T1000 (cell line): ENCODE data around the gene UNC80.
"Not testable (repeated sequence)": the region's sequence is repeated elsewhere in the genome, so short reads cannot be mapped to it uniquely, and the experiment has no call there.

Experiments
- DNase-seq: peaks from one replicate; lab custom pipeline; 2025; ENCODE audit warnings: mixed read lengths; lab: John Stamatoyannopoulos, UW

The UNC80 gene, protein sequence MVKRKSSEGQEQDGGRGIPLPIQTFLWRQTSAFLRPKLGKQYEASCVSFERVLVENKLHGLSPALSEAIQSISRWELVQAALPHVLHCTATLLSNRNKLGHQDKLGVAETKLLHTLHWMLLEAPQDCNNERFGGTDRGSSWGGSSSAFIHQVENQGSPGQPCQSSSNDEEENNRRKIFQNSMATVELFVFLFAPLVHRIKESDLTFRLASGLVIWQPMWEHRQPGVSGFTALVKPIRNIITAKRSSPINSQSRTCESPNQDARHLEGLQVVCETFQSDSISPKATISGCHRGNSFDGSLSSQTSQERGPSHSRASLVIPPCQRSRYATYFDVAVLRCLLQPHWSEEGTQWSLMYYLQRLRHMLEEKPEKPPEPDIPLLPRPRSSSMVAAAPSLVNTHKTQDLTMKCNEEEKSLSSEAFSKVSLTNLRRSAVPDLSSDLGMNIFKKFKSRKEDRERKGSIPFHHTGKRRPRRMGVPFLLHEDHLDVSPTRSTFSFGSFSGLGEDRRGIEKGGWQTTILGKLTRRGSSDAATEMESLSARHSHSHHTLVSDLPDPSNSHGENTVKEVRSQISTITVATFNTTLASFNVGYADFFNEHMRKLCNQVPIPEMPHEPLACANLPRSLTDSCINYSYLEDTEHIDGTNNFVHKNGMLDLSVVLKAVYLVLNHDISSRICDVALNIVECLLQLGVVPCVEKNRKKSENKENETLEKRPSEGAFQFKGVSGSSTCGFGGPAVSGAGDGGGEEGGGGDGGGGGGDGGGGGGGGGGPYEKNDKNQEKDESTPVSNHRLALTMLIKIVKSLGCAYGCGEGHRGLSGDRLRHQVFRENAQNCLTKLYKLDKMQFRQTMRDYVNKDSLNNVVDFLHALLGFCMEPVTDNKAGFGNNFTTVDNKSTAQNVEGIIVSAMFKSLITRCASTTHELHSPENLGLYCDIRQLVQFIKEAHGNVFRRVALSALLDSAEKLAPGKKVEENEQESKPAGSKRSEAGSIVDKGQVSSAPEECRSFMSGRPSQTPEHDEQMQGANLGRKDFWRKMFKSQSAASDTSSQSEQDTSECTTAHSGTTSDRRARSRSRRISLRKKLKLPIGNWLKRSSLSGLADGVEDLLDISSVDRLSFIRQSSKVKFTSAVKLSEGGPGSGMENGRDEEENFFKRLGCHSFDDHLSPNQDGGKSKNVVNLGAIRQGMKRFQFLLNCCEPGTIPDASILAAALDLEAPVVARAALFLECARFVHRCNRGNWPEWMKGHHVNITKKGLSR (N-terminal part only)

DNA sequence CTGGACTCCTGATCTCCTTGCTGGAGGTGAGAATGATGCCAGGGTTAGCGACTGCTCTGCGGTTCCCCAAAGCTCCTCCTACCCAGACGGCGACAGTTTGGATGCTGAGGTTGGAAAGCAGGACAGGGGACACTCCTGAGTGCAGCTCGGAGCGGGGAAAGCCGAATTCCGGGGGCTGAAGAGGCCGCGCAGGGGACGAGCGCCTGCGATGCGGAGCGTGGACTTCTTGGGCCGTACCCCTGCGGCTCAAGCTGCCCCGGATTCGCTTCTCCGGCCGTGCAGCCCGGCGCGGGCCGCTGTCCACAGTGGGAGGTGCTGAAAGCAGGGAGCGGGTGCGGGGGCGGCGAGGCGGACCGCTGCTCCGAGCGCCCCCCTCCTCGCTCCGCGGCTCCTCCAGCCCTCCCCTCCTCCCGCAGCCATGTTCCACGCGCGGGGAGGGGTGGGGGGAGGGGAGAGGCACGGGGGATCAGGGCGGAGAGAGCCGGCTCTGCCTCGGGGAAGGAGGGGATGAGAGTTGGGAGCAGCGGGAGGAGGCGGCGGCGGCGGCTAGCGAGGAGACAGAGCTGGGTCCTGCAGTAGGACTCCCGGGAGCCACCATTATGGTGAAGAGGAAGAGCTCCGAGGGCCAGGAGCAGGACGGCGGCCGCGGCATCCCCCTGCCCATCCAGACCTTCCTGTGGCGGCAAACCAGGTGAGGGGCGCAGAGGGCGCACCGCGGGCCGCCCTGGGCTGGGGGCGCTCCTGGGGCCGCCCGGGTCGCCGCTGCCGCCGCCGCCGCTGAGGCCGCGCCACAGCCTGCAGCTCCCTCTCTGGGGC lies at the start of gene UNC80:
Gene UNC80 (plus strand): TSS at position 359 of the 816 bp plus-strand sequence. CDS start 241 bp downstream, at position 600.
- peak; percentile 54 for DNase-seq

DNA sequence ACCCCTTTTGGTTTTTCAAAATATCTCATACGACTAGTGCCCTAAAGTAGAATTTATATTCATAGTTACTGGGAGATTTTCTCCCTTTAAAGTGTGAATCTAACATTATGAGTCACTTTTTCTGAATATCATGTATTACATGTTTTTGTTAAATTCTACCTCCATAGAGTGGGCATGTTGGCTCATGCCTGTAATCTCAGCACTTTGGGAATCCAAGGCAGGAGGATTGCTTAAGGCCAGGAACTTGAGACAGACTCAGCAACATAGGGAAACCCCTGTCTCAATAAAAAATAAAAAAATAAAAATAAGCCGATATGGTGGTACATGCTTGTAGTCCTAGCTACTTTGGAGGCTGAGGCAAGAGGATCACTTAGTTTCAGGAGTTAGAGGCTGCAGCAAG lies 45.3 kb upstream of the UNC80 start:
- DNase-seq, result no peak

DNA sequence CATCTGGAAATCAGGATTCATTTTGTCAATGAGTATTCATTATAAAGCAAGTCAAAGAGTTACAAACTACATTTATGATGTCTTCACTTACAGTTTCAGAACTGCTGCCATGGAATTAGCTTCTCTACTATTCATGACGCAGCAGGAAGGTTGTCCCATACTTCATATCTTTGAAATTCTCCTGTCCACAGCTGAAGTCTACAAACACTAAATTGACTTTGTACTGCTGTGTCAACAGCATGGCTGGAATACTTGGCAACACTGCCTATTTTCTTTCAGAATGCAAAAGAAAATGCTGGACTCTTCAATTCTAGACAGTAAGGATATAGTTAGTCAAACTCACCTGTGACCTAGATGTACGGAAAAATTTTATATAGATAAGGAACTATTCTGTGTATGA lies 44.6 kb upstream of the UNC80 start:
- no peak for DNase-seq

DNA sequence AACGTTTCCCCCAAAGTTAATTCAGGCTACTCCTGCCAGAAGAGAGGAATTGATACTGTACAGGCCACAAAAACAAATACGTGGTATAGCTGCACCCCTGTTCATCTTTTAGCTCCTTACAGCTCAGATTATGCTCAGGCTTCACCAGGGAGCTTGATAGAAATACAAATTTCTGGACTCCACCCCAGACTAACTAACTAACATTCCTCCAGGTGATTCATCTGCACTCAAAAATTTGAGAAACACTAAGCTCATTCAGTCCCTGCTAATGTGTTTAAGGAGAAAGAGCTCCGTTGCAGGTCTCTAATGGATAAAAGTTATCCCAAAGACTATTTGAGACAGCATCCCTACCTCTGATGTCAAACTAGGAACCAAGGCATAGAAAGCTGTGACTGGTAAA lies 36.8 kb upstream of the UNC80 start:
- no peak for DNase-seq

DNA sequence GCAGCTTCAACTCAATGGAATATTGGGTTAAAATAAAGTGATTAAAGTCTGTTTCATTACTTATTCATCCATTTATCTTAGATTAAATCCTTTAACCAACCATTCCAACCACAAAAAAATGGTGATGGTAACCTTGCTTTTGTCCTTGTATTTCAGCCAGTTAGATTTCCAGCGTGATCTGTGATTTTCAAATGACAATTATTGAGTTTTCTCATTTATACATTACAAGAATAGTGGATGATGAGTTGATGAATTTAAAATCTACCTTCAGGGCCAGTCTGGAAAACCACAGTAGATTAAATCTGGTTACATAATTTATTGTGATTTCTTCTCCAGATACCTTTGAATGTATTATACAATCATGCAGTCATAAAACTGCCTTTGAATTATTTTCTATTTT lies 29.7 kb upstream of the UNC80 start:
- DNase-seq, result no peak

DNA sequence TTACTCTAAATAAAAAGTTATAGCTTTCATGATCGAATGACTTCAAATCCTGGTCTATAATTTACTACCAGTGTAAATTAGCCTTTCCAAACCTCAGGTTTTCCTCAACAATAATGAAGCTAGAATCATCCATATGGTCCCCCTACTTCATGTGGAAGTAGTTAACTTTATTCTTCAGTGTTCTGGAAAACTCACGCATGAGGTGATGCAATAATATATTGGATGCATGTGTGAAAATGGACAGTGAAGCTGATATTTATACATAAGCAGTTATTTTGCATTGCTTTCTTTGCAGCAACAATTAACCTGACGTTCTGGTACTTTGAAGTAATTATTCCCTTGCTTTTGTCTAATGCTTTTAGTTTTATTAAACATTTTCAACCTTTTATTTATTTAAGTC lies 18.6 kb upstream of the UNC80 start:
- DNase-seq, result no peak

DNA sequence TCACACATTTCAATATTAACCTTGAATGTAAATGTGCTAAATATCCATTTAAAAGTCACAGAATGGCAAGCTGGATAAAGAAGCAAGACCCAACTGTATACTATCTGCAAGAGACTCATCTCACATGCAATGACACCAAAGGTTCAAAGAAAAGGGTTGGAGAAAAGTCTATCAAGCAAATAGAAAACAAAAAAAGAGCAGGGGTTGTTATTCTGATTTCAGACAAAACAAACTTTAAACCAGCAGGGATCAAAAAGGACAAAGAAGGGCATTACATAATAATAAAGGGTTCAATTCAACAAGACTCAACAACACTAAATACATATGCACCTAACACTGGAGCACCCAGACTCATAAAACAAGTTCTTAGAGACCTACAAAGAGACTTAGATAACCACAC lies 14.5 kb upstream of the UNC80 start:
- no peak for DNase-seq

DNA sequence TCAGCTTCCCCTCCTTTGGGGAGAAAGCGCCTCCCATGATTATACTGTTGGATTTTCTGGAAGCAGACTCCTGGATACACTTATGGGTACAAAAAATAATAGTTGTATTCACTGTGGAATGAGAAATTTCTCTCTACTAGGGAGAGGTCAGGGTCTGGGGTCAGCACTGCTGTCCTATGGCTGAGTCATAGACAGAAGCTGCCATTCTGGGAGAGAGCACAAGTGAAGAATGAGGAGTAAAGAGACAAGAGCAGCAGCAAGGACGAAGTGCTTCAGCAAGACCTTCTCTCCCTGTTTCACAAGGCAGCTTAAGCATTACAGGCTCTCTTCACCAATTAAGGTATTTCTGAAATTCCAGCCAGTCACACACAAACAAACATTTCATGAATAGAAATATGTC lies 10.1 kb upstream of the UNC80 start:
- DNase-seq, result no peak

DNA sequence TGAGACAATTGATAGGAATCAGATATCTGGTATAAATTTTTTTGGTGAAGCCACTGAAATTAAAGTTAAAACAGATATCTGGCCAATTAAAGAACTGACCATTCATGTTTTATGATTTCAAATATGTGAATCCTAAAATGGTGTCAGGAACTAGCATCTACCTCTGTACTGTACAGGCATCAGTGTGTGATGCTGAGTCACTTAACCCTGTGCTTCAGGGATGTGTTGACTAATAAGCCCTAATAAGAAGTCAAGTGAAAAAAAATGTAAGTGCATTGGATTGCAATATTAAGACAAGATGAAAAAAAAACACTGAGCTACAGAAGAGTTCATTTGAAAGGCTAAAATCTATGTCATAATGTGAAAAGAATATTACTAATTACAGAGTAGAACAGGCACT lies 9.1 kb upstream of the UNC80 start:
- DNase-seq, result no peak

DNA sequence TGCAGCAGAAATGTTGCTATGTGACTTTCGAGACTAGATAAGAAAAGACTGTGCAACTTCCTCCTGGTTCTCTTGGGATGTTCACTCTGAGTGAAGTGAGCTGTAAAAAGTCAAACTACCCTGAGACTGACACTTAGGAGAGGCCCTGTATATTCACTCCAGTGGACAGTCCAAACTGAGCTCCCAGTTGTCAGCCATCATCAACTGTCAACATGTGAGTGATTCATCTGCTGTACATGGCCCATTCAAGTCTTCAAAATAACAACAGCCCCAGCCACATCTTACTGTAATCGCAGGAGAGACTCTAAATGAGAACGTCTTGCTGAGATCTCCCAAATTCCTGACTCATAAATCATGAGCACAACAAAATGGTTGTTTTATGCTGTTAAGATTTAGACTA lies 8.5 kb upstream of the UNC80 start:
- no peak for DNase-seq

DNA sequence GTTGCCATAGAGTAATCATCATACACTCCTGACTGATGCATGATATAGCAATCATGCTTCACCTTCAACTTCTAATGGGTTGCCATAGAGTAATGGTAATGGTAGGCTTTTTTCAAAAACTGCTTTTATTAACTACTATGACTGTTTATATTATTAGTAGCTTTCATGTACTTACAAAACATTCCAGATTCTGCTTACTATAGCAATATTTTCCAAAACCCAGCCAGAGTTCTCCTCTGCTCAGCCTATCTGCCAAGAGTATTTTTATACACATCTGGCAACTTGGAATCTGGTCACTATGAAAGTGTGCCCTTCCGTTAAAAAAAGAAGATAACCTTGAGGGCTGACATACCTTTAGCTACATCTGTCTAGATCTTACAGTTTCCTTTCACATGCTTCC lies 5.0 kb upstream of the UNC80 start:
- no peak for DNase-seq

DNA sequence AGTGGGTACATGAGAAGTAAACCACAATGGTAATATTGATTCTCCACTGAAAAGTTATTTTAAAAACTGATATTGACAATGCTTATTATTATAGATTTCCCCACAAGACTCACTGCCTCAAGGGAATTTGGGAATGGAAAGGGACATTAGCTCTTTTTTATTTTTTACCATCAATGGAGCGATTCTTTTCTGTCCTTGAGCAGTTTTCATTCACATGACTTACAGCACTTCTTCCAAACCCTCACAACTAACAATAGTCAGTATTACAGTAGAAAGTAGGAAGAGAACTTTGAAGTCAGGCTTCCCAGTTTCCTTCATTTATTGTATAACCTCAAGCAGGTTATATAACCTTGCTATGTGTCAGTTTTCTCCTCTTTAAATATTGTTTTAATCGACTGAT lies 4.3 kb upstream of the UNC80 start:
- DNase-seq, result no peak

DNA sequence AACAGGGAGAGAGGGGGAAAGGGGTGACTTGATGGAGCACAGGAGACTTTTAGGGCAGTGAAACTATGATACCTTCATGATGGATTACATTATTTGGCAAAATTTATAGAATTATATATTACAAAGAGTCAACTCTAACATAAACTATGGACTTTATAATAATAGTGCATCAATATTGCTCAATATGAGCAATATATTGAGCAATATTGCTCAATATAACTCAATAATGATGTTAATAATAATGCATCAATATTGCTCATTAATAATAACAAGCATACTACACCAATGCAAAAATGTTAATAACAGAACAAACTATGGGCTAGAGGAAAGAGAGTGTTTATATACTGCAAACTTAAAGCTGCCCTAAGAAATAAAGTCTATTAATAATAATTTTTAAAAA lies 3.1 kb upstream of the UNC80 start:
- DNase-seq, result no peak

DNA sequence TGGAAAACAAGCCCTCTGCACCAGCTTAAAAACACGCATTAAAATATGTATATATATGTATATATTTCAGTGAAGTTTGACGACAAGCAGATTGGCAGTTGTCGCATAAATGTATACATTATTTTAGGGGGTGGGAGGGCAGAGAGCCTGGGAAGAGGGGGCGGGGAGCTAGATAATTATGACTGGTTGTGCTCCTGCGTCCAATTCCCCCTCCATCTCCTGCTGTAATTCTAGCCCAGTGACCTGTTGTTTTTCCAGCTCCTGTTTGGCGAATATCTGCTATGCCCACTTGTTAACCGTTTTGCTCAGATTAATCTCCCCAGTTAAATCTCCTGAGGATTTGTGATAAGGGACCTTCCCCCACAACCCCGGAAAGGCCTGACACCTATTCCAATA lies 656 bp downstream of the UNC80 start:
- no peak for DNase-seq

DNA sequence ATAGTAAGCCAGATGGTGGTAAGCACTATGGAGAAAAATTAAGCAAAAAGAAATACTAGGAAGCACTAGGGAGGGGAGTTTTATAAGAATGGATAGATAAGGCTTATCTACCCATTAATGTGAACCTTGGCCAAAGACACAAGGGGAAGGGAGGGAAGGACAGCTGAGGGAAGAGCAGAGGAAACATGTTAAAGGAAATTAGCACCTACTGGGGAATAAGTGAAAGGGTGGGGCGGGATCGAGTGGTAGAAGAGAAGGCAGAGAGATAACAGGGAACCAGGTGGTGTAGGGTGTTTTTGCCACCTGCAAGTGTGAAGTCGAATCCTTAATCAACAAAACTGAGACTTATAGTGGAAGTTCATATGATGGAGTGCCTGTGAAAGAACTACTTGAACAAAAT lies 1.7 kb downstream of the UNC80 start:
- no peak for DNase-seq

DNA sequence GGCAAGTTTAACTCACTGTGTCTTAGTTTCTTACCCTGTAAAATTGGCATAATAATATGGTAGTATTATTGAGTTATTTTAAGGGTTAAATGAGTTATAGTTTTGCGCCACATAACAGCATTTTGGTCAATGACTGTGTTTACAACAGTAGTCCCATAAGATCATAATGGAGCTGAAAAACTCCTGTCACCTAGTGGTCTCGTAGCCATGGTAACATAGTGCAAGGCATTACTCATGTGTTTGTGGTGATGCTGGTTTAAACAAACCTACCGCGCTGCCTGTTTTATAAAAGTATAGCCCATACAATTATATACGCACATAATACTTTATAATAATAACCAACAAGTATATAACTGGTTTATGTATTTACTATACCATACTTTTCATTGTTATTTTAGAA lies 15.8 kb downstream of the UNC80 start:
- DNase-seq, result no peak

DNA sequence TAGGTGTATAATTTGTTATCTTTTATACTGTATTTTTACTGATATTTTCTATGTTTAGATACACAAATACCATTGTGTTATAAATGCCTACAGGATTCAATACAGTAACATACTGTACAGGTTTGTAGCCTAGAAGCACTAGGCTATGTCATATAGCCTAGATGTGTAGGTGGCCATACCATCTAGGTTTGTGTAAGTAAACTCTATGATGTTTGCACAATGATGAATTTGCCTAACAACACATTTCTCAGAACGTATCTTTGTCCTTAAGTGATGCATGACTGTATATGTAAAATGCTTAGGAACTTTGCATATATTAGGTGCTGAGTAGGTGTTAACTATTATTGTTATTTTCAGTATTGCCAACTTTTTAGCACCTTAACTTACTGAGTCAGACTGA lies 17.3 kb downstream of the UNC80 start:
- DNase-seq, result no peak

DNA sequence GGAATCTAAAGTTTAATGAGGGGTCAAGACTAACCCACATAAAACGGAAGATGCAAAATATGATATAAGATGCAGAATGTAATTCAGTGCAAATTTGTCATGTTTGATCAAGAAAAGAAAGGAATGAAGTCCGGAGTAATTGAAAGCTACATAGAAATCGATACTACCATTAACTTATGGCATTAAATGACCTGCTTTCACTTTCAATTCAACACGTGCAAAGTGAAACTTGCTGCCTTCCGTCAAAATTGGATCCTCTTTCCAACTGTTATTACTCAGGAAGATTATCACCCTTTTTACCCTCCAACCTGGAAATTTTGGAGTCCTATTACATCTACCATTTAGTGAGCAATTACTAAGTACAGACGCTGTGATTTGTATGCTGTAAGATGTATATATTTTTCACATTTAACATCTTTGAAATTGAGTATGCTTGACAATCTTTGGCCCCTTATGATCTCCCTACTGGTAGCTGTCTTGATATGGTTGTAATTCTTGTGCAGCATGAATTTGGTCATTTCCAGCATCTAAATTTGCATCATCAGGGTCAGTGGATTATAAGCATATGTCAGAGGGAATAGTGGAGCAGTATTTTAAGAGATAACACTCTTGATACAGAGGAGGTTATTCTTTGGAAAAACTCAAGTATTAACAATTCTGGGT lies 18.6 kb downstream of the UNC80 start:
- DNase-seq, result no peak

DNA sequence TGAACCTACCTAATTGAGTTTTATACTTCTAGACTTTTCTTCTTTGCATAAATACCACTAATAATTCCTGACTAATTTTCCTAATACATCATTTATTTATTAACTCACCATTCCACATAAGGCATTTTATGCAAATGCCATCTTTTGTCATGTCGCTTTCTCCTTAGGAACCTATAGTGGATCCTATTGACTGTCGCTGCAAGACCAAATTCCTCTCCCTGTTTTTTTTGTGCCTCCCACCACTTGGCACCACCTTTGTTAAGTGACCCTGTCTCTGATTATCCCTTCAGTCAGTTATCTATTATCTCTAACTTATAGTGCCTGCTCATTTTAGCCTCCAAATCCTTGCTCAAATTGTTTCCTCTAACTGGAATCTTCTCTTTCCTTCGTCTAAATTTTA lies 19.5 kb downstream of the UNC80 start:
- DNase-seq, result no peak

DNA sequence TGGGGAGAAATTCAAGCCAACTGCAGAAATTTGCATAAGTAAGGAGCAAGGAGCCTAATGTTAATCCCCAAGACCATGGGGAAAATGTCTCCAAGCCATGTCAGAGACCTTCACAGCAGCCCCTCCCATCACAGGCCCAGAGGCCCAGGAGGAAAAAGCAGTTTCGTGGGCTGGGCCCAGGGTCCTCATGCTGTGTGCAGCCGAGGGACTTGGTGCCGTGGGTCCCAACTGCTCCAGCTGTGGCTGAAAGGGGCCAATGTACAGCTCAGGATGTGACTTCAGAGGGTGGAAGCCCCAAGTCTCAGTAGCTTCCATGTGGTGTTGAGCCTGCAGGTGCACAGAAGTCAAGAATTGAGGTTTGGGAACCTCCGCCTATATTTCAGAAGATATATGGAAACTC lies 23.8 kb downstream of the UNC80 start:
- DNase-seq, result not testable (repeated sequence)

DNA sequence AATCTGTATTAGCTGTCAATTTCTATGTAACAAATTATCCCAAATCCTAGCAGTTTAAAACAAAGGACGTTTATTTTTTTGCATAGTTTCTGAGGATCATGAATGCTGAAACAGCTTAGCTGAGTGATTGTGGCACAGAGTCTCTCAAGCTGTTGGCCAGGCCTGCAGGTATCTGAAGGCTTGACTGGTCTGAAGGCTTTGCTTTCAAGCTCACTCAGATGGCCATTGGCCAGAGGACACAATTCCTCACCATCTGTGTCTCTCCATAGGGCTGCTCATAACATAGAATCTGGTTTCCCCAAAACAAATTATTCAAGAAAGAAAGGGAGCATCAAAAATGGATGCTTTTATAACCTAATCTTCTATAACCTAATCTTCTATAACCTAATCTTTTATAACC lies 33.7 kb downstream of the UNC80 start:
- DNase-seq, result no peak
